Measurements from ENCODE around the gene BCR. TPM values are rescaled to one million over a fixed set of nuclear protein-coding genes. Genes with fewer than 3 reads are reported as not detected.

Gene BCR
- total RNA-seq, 1 donor from 2014 or later = 92.6 TPM

DNA sequence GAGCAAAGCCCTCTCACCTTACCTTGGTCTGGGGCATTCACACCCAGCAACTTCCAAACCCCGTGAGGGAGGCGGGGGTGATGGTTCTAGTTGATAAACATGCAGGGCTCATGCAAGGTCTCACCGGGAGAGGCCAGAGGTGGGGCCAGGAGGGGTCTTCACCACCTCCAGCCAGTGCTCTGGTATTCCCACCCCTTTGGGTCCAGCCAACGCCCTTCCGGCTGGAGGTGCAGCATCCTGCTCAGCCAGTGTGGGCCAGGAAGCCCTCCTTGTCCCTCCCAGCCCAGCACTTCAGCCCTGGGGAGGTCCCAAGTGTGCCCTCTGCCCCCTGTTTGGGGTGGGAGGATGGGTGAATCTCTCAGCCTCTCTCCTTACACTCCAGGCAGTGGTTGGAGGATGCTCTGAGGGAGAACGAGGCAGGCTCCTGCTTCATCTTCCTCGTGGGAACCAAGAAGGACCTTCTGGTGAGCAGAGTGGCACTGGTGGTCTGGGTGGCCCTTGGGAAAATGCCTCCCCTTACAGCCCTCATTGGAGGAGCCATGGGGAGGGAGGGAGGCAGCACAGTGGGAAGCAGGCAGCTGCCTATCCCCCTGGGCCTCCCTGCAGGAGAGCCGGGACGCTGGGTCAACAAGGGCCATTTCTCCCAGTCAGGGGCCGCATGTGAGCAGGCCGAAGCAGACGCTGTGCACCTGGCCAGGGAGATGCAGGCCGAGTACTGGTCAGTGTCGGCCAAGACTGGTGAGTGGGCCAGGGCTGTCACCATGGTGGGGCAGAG lies 21.6 kb upstream of the BCR start:
- no peak for DNase-seq (ENCODE audit: low spot score)
- H3K9me3 Mint-ChIP-seq (ENCODE audit: unreplicated experiment) = no peaks in the 10 kb centered on the region
- TF ChIP-seq, protein P1, sequence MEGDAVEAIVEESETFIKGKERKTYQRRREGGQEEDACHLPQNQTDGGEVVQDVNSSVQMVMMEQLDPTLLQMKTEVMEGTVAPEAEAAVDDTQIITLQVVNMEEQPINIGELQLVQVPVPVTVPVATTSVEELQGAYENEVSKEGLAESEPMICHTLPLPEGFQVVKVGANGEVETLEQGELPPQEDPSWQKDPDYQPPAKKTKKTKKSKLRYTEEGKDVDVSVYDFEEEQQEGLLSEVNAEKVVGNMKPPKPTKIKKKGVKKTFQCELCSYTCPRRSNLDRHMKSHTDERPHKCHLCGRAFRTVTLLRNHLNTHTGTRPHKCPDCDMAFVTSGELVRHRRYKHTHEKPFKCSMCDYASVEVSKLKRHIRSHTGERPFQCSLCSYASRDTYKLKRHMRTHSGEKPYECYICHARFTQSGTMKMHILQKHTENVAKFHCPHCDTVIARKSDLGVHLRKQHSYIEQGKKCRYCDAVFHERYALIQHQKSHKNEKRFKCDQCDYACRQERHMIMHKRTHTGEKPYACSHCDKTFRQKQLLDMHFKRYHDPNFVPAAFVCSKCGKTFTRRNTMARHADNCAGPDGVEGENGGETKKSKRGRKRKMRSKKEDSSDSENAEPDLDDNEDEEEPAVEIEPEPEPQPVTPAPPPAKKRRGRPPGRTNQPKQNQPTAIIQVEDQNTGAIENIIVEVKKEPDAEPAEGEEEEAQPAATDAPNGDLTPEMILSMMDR (IDR thresholded peaks at IDR 0.05; ENCODE audit: unreplicated experiment) = no peak
- peaks cover 2% of the 10 kb centered on the region for H3K27me3 Mint-ChIP-seq (ENCODE audit: unreplicated experiment)
- no peaks in the 10 kb centered on the region for H3K36me3 Mint-ChIP-seq (ENCODE audit: low read depth, unreplicated experiment)
- no peak overlapping the region for H3K27ac Mint-ChIP-seq (ENCODE audit: unreplicated experiment)
- no peak overlapping the region for H3K4me3 Mint-ChIP-seq (ENCODE audit: unreplicated experiment)
- H3K4me1 Mint-ChIP-seq (ENCODE audit: unreplicated experiment) = no peaks in the 10 kb centered on the region

DNA sequence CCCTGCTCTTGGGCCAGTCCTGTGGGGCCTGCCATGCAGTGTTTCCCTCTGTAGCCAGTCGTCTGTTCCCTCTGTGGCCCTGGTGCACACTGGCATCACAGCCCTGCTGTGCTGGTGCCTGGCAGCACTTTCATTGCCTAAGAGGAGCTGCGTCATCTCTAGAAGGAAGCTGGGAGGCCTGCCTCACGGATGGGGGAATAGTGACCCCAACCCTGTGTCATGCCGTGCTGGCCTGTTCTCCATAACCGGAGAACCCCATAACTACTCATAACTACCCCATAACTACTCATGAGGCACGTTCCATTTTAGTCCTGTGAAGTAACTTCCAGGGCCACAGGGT lies 21.0 kb upstream of the BCR start:
- Mint-ChIP-seq H3K27me3 (ENCODE audit: unreplicated experiment) (peaks cover 2% of the 10 kb centered on the region), H3K4me1 (ENCODE audit: unreplicated experiment) (no peaks in the 10 kb centered on the region)
- TF ChIP-seq, protein P1 (IDR thresholded peaks at IDR 0.05; ENCODE audit: unreplicated experiment) = no peak

DNA sequence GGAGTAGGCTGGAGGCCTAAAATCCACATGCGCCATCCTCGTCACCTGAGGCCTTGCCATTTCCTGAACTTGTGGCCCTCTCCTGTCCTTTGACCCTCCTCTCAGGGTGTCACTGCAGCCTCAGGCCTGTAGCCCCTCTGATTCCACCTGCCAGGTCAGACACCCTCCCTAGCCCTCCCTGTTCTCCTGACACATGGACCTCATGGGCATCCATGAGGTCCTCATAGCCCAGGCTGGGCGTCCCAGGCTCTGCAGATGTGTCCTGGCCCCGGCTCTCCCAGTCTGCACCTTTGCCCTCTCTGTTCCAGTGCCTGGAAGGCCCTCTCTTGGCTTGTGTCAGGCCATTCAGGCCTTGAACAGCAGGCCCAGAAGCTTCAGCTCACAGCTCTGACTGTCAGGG lies 19.3 kb upstream of the BCR start:
- Mint-ChIP-seq H3K27me3 (ENCODE audit: unreplicated experiment) (peaks cover 2% of the 10 kb centered on the region), H3K27ac (ENCODE audit: unreplicated experiment) (no peak overlapping the region), H3K4me3 (ENCODE audit: unreplicated experiment) (no peak overlapping the region), H3K9me3 (ENCODE audit: unreplicated experiment) (no peaks in the 10 kb centered on the region), H3K36me3 (ENCODE audit: low read depth, unreplicated experiment) (peaks cover 3% of the 10 kb centered on the region), H3K4me1 (ENCODE audit: unreplicated experiment) (no peaks in the 10 kb centered on the region)
- no peak for DNase-seq (ENCODE audit: low spot score)
- TF ChIP-seq, protein P1 (IDR thresholded peaks at IDR 0.05; ENCODE audit: unreplicated experiment) = no peak

More for the DNA sequence above, 21.0 kb upstream of the BCR start:
- H3K4me3 Mint-ChIP-seq (ENCODE audit: unreplicated experiment) = no peak overlapping the region
- H3K27ac Mint-ChIP-seq (ENCODE audit: unreplicated experiment) = no peak overlapping the region
- DNase-seq (ENCODE audit: low spot score) = no peak
- no peaks in the 10 kb centered on the region for H3K36me3 Mint-ChIP-seq (ENCODE audit: low read depth, unreplicated experiment)
- H3K9me3 Mint-ChIP-seq (ENCODE audit: unreplicated experiment) = no peaks in the 10 kb centered on the region

DNA sequence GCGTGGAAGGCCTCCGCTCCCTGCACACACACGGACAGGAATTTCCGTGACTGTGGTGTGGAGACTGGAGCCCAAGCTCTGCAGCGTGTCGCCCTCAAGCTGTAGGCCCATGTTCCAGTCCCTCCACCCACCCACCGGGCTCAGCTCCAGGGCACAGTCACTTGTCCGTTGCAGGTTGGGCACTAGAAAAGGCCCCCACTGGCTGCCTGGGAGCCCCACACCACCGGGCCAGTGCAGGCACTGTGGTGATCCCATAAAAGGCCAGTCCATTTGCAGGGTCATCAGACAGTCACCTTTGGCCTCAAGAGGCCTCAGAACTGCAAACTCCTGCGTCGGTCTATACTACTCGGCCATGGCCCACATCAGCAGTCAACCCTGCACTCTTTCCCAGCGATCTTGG lies 18.7 kb upstream of the BCR start:
- TF ChIP-seq, protein P1 (IDR thresholded peaks at IDR 0.05; ENCODE audit: unreplicated experiment) = no peak
- Mint-ChIP-seq H3K36me3 (ENCODE audit: low read depth, unreplicated experiment) (peaks cover 3% of the 10 kb centered on the region), H3K27ac (ENCODE audit: unreplicated experiment) (no peak overlapping the region), H3K4me1 (ENCODE audit: unreplicated experiment) (no peaks in the 10 kb centered on the region), H3K27me3 (ENCODE audit: unreplicated experiment) (peaks cover 2% of the 10 kb centered on the region), H3K4me3 (ENCODE audit: unreplicated experiment) (no peak overlapping the region), H3K9me3 (ENCODE audit: unreplicated experiment) (no peaks in the 10 kb centered on the region)
- no peak for DNase-seq (ENCODE audit: low spot score)

DNA sequence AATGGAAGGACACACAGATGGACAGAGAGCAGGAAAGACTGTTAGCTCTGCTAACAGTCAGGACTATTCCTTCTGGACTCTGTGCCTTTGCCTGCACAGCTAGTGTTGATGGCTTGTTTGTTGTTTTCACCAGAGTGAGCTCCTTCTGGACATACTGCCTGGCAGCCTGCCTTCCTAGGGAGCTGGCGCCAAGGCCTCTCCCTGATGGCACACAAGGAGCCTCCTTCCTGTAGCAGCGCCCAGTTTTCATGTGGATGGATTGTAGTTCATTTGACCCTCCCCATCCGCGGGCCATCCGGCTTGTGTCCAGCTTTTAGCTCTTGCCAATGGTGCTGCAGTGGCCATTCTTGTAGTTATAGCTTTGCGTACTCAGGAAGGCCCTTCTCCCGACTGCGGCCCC lies 16.6 kb upstream of the BCR start:
- H3K36me3 Mint-ChIP-seq (ENCODE audit: low read depth, unreplicated experiment) = peaks cover 3% of the 10 kb centered on the region
- DNase-seq (ENCODE audit: low spot score) = no peak
- no peaks in the 10 kb centered on the region for H3K9me3 Mint-ChIP-seq (ENCODE audit: unreplicated experiment)
- no peak overlapping the region for H3K27ac Mint-ChIP-seq (ENCODE audit: unreplicated experiment)
- TF ChIP-seq, protein P1 (IDR thresholded peaks at IDR 0.05; ENCODE audit: unreplicated experiment) = no peak
- no peak overlapping the region for H3K4me3 Mint-ChIP-seq (ENCODE audit: unreplicated experiment)
- H3K27me3 Mint-ChIP-seq (ENCODE audit: unreplicated experiment) = peaks cover 2% of the 10 kb centered on the region
- H3K4me1 Mint-ChIP-seq (ENCODE audit: unreplicated experiment) = no peaks in the 10 kb centered on the region

All from endothelial cell (in vitro differentiated cells).